Cardiac muscle cell (in vitro differentiated cells and primary cell): ENCODE data around the gene ANXA3. TPM values are rescaled to one million over a fixed set of nuclear protein-coding genes. Genes with fewer than 3 reads are reported as not detected.
A peak's percentile ranks its signal among the peaks of the same experiment; 100 is the strongest.

Experiments used
- DNase-seq, 2 donors: peaks; one replicate each; pipeline versions ENCODE4 v3.0.0 to v3.0.0-alpha.2; 2010 to 2017; ENCODE audit warnings: low read depth in 1 of 2, low spot score in 1 of 2
- H3K27ac ChIP-seq: fragments of 200-600 bp; sonication (generic); 2 replicates; pipeline ENCODE4 v1.5.1; 2016
- H3K27me3 ChIP-seq: fragments of 200-600 bp; sonication (generic); 2 replicates; pipeline ENCODE4 v1.6.0; 2016; ENCODE audit warnings: control low read depth
- H3K36me3 ChIP-seq: fragments of 200-600 bp; sonication (generic); 2 replicates; pipeline ENCODE4 v1.5.1; 2016; ENCODE audit warnings: control low read depth
- H3K4me1 ChIP-seq: fragments of 200-600 bp; sonication (generic); 2 replicates; pipeline ENCODE4 v1.8.1; 2017; ENCODE audit warnings: low read depth, mild to moderate bottlenecking, mixed run types
- H3K4me3 ChIP-seq: fragments of 200-600 bp; sonication (generic); 2 replicates; pipeline ENCODE4 v1.5.1; 2016; ENCODE audit warnings: mild to moderate bottlenecking
- H3K9me3 ChIP-seq: fragments of 200-600 bp; sonication (generic); 2 replicates; pipeline ENCODE4 v1.5.1; 2017; ENCODE audit warnings: low read depth, mild to moderate bottlenecking, control low read depth
- CTCF ChIP-seq: IDR thresholded peaks from 2 replicates; pipeline ENCODE4 v1.5.1; 2012; ENCODE audit warnings: low read depth, mild to moderate bottlenecking, low read length
- polyA plus RNA-seq: library from polyadenylated mRNA; unstranded; fragments of >200 nt; fragmentation: Nextera tagmentation; extraction: Ambion mirVana; gene quantifications from 2 replicates; pipeline ENCODE4 v1.2.1, GENCODE V29; 2016
- total RNA-seq: library from RNA; depleted of rRNA; stranded (reverse); fragments of >200 nt; gene quantifications from 2 replicates; pipeline ENCODE4 v1.2.3, GENCODE V29; 2016

The ANXA3 gene
- total and polyA plus RNA-seq, 2 experiments from 2014 or later = 18.7 to 33.3 TPM

GRCh38 chr4:78553043-78553396, 1.4 kb downstream of the ANXA3 start:
- Histone ChIP-seq H3K4me3 (no peak overlapping the region), H3K27me3 (peaks cover 5% of the 10 kb centered on the region), H3K9me3 (no peaks in the 10 kb centered on the region), H3K27ac (peak overlapping the region; percentile 70), H3K36me3 (no peaks in the 10 kb centered on the region), H3K4me1 (peaks cover 16% of the 10 kb centered on the region)
- TF ChIP-seq CTCF = no peak
- no peak for DNase-seq

- TF ChIP-seq CTCF = no peak
- Histone ChIP-seq H3K27ac (no peak overlapping the region), H3K4me1 (peaks cover 16% of the 10 kb centered on the region), H3K36me3 (no peaks in the 10 kb centered on the region), H3K27me3 (peaks cover 5% of the 10 kb centered on the region), H3K4me3 (no peak overlapping the region), H3K9me3 (no peaks in the 10 kb centered on the region)
- peak in 1 of 2 donors; percentile 58 for DNase-seq
These were observed 2.0 kb downstream of the ANXA3 start for GRCh38 chr4:78553529-78554060.

GRCh38 chr4:78556665-78557064, 5.1 kb downstream of the ANXA3 start:
- no peak for DNase-seq
- Histone ChIP-seq H3K9me3 (no peaks in the 10 kb centered on the region), H3K4me1 (peaks cover 5% of the 10 kb centered on the region), H3K4me3 (no peak overlapping the region), H3K27me3 (peaks cover 5% of the 10 kb centered on the region), H3K36me3 (no peaks in the 10 kb centered on the region), H3K27ac (no peak overlapping the region)
- no peak for TF ChIP-seq CTCF

DNA sequence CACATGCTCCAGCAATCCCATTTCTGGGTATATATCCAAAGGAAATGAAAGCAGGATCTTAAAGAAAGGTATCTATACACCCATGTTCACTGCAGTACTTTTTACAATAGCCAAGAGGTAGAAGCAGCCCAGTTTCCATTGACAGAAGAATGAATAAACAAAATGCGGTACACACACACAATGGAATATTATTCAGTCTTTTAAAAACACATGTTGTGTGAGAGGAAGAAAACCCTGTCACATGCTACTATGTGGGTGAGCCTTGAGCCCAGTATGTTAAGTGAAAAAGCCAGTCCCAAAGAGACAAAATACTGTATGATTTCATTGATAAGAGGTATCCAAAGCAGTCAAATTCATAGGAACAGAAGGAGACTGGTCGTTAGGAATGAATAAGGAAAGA, 6.3 kb downstream of the ANXA3 start:
- Histone ChIP-seq H3K4me3 (no peak overlapping the region), H3K36me3 (no peaks in the 10 kb centered on the region), H3K27me3 (no peaks in the 10 kb centered on the region), H3K4me1 (peaks cover 1% of the 10 kb centered on the region), H3K9me3 (no peaks in the 10 kb centered on the region), H3K27ac (no peak overlapping the region)
- no peak for TF ChIP-seq CTCF
- no peak for DNase-seq

DNA sequence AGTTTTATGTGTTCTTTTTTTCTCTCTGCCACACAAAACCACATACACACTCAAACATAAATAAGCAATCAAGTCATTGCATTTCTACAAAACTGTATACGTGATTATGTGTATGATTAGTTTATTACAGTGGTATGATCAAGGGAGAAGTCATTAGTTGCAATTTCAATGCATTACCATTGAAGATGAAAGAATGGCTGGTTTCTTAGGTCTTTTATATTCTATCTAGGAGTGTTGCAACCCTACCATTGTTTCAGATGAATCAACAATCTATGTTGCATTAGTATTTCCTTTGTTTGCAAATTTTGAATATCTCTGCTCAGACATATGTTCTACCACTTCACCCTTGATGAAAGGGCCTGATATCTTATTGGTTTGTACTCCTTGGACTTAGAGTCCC, 6.8 kb downstream of the ANXA3 start:
- Histone ChIP-seq H3K9me3 (no peaks in the 10 kb centered on the region), H3K4me1 (no peaks in the 10 kb centered on the region), H3K36me3 (no peaks in the 10 kb centered on the region), H3K4me3 (no peak overlapping the region), H3K27ac (no peak overlapping the region), H3K27me3 (no peaks in the 10 kb centered on the region)
- TF ChIP-seq CTCF = no peak
- peak in 1 of 2 donors; percentile 65 for DNase-seq
